Activated CD8-positive, alpha-beta T cell treated with anti-CD3 and anti-CD28 coated beads, Interleukin-2, amount 10 ng/mL, durations not matched to agents 7 days and 5 days (primary cell): ENCODE data around the gene CTDP1. TPM values are rescaled to one million over a fixed set of nuclear protein-coding genes. Genes with fewer than 3 reads are reported as not detected.
"Not testable (repeated sequence)": the region's sequence is repeated elsewhere in the genome, so short reads cannot be mapped to it uniquely, and the experiment has no call there.

ENCODE experiments used
- ATAC-seq: fragments of 150-1000 bp; cut with Tn5 transposase; one replicate; pipeline ENCODE4 v1.10.0; 2021; ENCODE audit warnings: moderate library complexity
- CTCF ChIA-PET: fragments of 350-600 bp; sonication (Branson Sonifier 250); formaldehyde crosslinking; loops from one replicate; lab custom pipeline; 2021; ENCODE audit warnings: antibody characterized with exemption; lab: Charles Lee
- POLR2A ChIA-PET: fragments of 350-600 bp; sonication (Branson Sonifier 250); formaldehyde crosslinking; loops from one replicate; lab custom pipeline; 2021; ENCODE audit warnings: antibody characterized with exemption; lab: Charles Lee
- DNase-seq: peaks from one replicate; pipeline ENCODE4 v3.0.0-alpha.2; 2020
- H3K27ac Mint-ChIP-seq: one replicate; pipeline ENCODE4 v1.8.0; 2021; ENCODE audit warnings: mild to moderate bottlenecking, mixed read lengths
- H3K27me3 Mint-ChIP-seq: one replicate; pipeline ENCODE4 v1.8.0; 2021; ENCODE audit warnings: low read depth, mixed read lengths
- H3K36me3 Mint-ChIP-seq: one replicate; pipeline ENCODE4 v1.8.0; 2021; ENCODE audit warnings: low read depth, mixed read lengths
- H3K4me1 Mint-ChIP-seq: one replicate; pipeline ENCODE4 v1.8.0; 2021; ENCODE audit warnings: low read depth, mixed read lengths
- H3K4me3 Mint-ChIP-seq: one replicate; pipeline ENCODE4 v1.8.0; 2021; ENCODE audit warnings: mild to moderate bottlenecking, mixed read lengths
- H3K9me3 Mint-ChIP-seq: one replicate; pipeline ENCODE4 v1.8.0; 2022; ENCODE audit warnings: mixed read lengths; ENCODE audit not compliant: insufficient read depth
- total RNA-seq, 2 experiments: library from RNA; stranded (reverse); gene quantifications; one replicate each; pipeline ENCODE4 v1.2.3, GENCODE V29; 2021

The CTDP1 gene
- total RNA-seq, 2 experiments from 2014 or later, result 35.5 to 36.8 TPM

GRCh38 chr18:79723628-79724027 is 44.0 kb downstream of the CTDP1 start:
- H3K4me3 Mint-ChIP-seq, result no peak overlapping the region
- H3K9me3 Mint-ChIP-seq, result no peaks in the 10 kb centered on the region
- no peak overlapping the region for H3K27ac Mint-ChIP-seq
- ATAC-seq (no peak), DNase-seq (no peak)
- ChIA-PET POLR2A (no interaction called here), CTCF (no interaction called here)
- H3K27me3 Mint-ChIP-seq, result no peaks in the 10 kb centered on the region
- H3K4me1 Mint-ChIP-seq, result peaks cover 8% of the 10 kb centered on the region
- peaks cover 86% of the 10 kb centered on the region for H3K36me3 Mint-ChIP-seq

GRCh38 chr18:79724299-79725080 is 44.9 kb downstream of the CTDP1 start:
- Mint-ChIP-seq H3K36me3 (peaks cover 86% of the 10 kb centered on the region), H3K27me3 (no peaks in the 10 kb centered on the region), H3K4me1 (peaks cover 8% of the 10 kb centered on the region), H3K4me3 (no peak overlapping the region), H3K9me3 (no peaks in the 10 kb centered on the region), H3K27ac (no peak overlapping the region)
- ChIA-PET POLR2A (no interaction called here), CTCF (no interaction called here)
- no peak for ATAC-seq
- no peak for DNase-seq

DNA sequence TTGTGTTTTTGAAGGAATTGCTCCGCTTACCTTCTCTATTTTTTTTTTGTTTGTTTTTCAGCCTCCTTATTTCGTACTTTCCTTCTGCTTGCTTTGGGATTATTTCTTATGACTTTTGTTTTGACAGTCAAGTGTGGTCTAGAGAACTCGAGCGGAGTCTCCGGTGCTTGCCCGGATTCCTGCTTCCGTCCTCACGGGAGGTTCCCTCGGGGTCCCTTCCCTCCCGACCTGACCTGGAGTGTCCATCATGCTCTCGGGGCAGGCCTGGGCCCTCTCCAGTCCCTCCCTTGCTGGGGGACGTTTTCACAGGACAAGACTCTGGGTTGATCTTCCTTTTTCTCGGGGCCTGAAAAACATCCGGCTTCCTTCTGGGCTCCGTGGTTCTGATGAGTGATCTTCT is 45.9 kb downstream of the CTDP1 start:
- CTCF ChIA-PET, result no interaction called here
- Mint-ChIP-seq H3K27ac (no peak overlapping the region), H3K9me3 (no peaks in the 10 kb centered on the region), H3K4me3 (no peak overlapping the region), H3K27me3 (no peaks in the 10 kb centered on the region), H3K36me3 (peaks cover 86% of the 10 kb centered on the region), H3K4me1 (peaks cover 8% of the 10 kb centered on the region)
- ATAC-seq (no peak), DNase-seq (no peak)
- POLR2A ChIA-PET, result no interaction called here

DNA sequence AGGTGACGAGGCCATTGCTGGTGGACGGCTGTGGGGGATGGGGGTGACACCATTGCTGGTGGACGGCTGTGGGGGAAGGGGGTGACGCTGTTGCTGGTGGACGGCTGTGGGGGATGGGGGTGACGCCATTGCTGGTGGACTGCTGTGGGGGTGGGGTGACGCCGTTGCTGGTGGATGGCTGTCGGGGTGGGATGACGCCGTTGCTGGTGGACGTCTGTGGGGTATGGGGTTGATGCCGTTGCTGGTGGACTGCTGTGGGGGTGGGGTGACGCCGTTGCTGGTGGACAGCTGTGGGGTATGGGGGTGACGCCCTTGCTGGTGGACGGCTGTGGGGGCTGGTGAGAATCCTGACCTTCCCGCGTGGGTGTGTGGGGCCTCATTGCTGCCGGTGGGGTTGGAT is 47.1 kb downstream of the CTDP1 start:
- ATAC-seq (no peak), DNase-seq (no peak)
- Mint-ChIP-seq H3K27me3 (no peaks in the 10 kb centered on the region), H3K27ac (no peak overlapping the region), H3K36me3 (peaks cover 88% of the 10 kb centered on the region), H3K4me3 (no peak overlapping the region), H3K9me3 (no peaks in the 10 kb centered on the region), H3K4me1 (peaks cover 8% of the 10 kb centered on the region)
- ChIA-PET POLR2A (no interaction called here), CTCF (no interaction called here)

- DNase-seq, result no peak
- Mint-ChIP-seq H3K27me3 (no peaks in the 10 kb centered on the region), H3K4me1 (peaks cover 8% of the 10 kb centered on the region), H3K4me3 (no peak overlapping the region), H3K27ac (no peak overlapping the region), H3K9me3 (no peaks in the 10 kb centered on the region), H3K36me3 (peaks cover 93% of the 10 kb centered on the region)
- ATAC-seq, result no peak
- POLR2A ChIA-PET, result no interaction called here
- CTCF ChIA-PET, result no interaction called here
These were observed 47.6 kb downstream of the CTDP1 start for GRCh38 chr18:79727211-79727610.

DNA sequence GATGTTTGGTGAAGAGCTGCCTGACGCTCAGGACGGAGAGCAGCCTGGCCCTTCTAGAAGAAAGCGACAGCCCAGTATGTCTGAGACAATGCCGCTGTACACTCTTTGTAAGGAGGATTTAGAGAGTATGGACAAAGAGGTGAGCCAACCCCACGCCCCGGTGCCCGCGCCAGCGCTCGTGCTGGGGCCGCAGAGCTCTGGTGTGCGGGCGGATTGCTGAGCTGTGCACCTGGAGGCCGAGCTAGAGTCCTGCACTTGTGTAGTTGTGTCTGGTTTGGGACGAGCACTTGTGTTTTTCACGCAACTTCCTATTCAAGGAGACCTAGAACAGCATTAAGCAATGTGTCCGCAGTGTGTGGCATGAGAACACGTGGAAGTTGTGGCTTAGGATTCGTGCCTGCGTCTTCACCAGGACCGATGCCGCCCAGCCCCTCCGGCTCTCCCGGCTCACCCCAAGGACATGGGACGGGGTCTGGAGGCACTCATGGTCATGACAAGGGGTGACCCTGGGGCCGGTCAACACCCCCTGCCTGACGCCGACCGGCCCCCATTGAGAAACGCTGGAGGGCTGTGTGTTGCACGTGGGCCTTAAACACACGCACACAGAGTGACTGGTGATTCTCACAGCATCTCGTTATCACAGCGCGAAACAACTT is 49.5 kb downstream of the CTDP1 start:
- DNase-seq, result no peak
- Mint-ChIP-seq H3K9me3 (no peaks in the 10 kb centered on the region), H3K27me3 (no peaks in the 10 kb centered on the region), H3K4me1 (peaks cover 8% of the 10 kb centered on the region), H3K36me3 (peaks cover 93% of the 10 kb centered on the region), H3K27ac (no peak overlapping the region), H3K4me3 (no peak overlapping the region)
- ATAC-seq, result no peak
- ChIA-PET CTCF (no interaction called here), POLR2A (no interaction called here)

DNA sequence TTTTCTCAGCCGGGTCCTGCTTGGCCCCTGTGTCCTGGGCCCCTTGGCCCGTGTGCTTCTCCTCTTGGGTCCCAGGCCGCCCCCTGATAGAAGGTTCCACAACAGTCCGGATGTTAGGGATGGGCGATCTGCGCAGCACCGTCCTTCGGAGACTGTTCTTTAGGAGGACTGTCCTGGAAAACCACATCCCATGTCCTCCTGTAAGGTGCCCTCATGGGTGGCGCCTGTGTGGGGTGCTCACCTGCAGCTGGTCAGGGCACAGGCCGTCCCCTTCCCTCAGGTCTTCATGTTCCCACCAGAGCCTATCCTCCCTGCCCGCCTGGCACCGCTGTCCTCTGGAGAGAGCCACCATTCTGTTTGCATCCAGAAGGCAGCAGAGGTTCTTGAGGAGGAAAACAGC is 50.0 kb downstream of the CTDP1 start:
- Mint-ChIP-seq H3K9me3 (no peaks in the 10 kb centered on the region), H3K27ac (no peak overlapping the region)
- no peak for DNase-seq

GRCh38 chr18:79730804-79731203 is 51.2 kb downstream of the CTDP1 start:
- Mint-ChIP-seq H3K27me3 (no peaks in the 10 kb centered on the region), H3K27ac (no peak overlapping the region), H3K4me3 (no peak overlapping the region), H3K36me3 (peaks cover 92% of the 10 kb centered on the region), H3K4me1 (no peaks in the 10 kb centered on the region), H3K9me3 (no peaks in the 10 kb centered on the region)
- ChIA-PET CTCF (no interaction called here), POLR2A (interaction anchor here (0.6 kb wide), 1 partner anchor 8 kb away, joined by 3 read pairs; no protein-coding TSS in a partner anchor)
- DNase-seq (no peak), ATAC-seq (no peak)

More for the DNA sequence above, 50.0 kb downstream of the CTDP1 start:
- H3K4me1 Mint-ChIP-seq, result peaks cover 6% of the 10 kb centered on the region
- ChIA-PET POLR2A (no interaction called here), CTCF (no interaction called here)
- H3K4me3 Mint-ChIP-seq, result no peak overlapping the region
- H3K27me3 Mint-ChIP-seq, result no peaks in the 10 kb centered on the region
- H3K36me3 Mint-ChIP-seq, result peaks cover 92% of the 10 kb centered on the region
- no peak for ATAC-seq

DNA sequence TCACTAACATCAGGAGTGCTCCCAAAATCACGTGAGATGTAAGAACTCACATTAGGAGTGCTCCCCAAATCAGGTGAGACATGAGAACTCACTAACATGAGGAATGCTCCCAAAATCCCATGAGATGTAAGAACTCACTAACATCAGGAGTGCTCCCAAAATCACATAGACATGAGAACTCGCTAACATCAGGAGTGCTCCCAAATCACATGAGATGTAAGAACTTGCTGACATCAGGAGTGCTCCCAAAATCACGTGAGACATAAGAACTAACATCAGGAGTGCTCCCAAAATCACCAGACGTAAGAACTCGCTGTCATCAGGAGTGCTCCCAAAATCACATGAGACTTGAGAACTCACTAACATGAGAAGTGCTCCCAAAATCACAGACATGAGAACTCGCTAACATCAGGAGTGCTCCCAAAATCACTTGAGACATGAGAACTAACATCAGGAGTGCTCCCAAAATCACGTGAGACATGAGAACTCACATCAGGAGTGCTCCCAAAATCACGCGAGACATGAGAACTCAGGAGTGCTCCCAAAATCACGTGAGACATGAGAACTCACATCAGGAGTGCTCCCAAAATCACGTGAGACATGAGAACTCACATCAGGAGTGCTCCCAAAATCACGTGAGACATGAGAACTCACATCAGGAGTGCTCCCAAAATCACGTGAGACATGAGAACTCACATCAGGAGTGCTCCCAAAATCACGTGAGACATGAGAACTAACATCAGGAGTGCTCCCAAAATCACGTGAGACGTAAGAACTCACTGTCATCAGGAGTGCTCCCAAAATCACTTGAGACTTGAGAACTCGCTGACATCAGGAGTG is 52.5 kb downstream of the CTDP1 start:
- H3K4me1 Mint-ChIP-seq, H3K4me3 Mint-ChIP-seq, H3K9me3 Mint-ChIP-seq, ATAC-seq, CTCF ChIA-PET, POLR2A ChIA-PET, H3K27me3 Mint-ChIP-seq, H3K27ac Mint-ChIP-seq, DNase-seq: not testable (repeated sequence)
- peaks cover 89% of the 10 kb centered on the region for H3K36me3 Mint-ChIP-seq

DNA sequence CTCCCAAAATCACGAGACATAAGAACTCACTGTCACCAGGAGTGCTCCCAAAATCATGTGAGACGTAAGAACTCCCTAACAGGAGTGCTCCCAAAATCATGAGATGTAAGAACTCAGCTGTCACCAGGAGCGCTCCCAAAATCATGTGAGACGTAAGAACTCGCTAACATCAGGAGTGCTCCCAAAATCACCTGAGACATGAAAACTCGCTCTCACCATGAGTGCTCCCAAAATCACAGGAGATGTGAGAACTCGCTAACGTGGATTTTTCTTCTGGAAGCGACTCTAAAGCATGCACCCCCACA is 53.1 kb downstream of the CTDP1 start:
- ChIA-PET POLR2A (no interaction called here), CTCF (no interaction called here)
- DNase-seq (no peak), ATAC-seq (no peak)
- Mint-ChIP-seq H3K36me3 (peaks cover 89% of the 10 kb centered on the region), H3K27ac (no peak overlapping the region), H3K27me3 (no peaks in the 10 kb centered on the region), H3K9me3 (no peaks in the 10 kb centered on the region), H3K4me1 (no peaks in the 10 kb centered on the region), H3K4me3 (no peak overlapping the region)

DNA sequence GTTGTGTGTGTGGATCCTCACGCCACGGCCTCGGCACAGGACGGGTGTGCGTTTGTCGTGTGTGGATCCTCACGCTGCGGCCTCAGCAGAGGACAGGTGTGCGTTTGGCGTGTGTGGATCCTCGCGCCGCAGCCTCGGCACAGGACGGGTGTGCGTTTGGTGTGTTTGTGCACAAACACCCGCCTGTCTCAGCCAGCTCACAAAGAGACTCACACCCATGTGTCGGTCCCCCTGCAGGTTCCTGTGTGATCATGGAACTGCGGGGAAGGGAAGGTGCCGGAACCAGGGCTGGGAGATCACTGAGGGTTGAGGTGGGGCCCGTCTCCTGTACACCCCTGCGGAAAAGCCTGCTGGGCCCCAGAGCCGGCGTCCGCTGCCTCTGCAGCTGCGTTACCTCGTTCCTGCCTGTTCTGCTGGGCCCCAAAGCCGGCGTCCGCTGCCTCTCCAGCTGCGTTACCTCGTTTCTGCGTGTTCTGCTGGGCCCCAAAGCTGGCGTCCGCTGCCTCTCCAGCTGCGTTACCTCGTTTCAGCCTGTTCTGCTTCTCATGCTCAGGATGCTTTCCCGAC is 53.6 kb downstream of the CTDP1 start:
- Mint-ChIP-seq H3K27me3 (no peaks in the 10 kb centered on the region), H3K4me1 (no peaks in the 10 kb centered on the region), H3K27ac (no peak overlapping the region), H3K4me3 (no peak overlapping the region), H3K9me3 (no peaks in the 10 kb centered on the region), H3K36me3 (peaks cover 89% of the 10 kb centered on the region)
- ATAC-seq (no peak), DNase-seq (no peak)
- CTCF ChIA-PET, result no interaction called here
- POLR2A ChIA-PET, result no interaction called here
